SK-N-MC (cell line): ENCODE measurements around the gene FSTL4.

ENCODE experiments used
- DNase-seq: peaks from one replicate; pipeline ENCODE4 v3.0.0-alpha.2; 2011; ENCODE audit warnings: low read depth, low spot score
- H3K27ac ChIP-seq: fragments of 200-600 bp; sonication (generic); 2 replicates; pipeline ENCODE4 v1.5.1; 2016; ENCODE audit warnings: mixed run types
- H3K36me3 ChIP-seq: fragments of 200-600 bp; sonication (generic); 2 replicates; pipeline ENCODE4 v1.6.1; 2017; ENCODE audit warnings: antibody characterized with exemption, low read length, mixed read lengths; ENCODE audit not compliant: insufficient read depth
- H3K4me3 ChIP-seq: fragments of 200-600 bp; sonication (generic); 2 replicates; pipeline ENCODE4 v1.5.1; 2016
- H3K9ac ChIP-seq: fragments of 200-600 bp; sonication (generic); 2 replicates; pipeline ENCODE4 v1.8.0; 2017; ENCODE audit warnings: mixed run types, mixed read lengths; ENCODE audit not compliant: insufficient read length
- H3K9me3 ChIP-seq: fragments of 200-600 bp; sonication (generic); 2 replicates; pipeline ENCODE4 v1.6.1; 2017; ENCODE audit warnings: low read depth, mild to moderate bottlenecking, antibody characterized with exemption, low read length, moderate library complexity, mixed read lengths
- EZH2 ChIP-seq: fragments of 200-600 bp; sonication (generic); IDR thresholded peaks from one replicate; pipeline ENCODE4 v1.6.1; 2017; ENCODE audit warnings: antibody characterized with exemption
- FOXP2 ChIP-seq: optimal IDR thresholded peaks from 2 replicates; pipeline ENCODE3; 2011; ENCODE audit warnings: mild to moderate bottlenecking, moderate library complexity; ENCODE audit not compliant: insufficient read depth; ENCODE audit errors: extremely low read length, control extremely low read depth
- POLR2AphosphoS5 ChIP-seq: IDR thresholded peaks from 2 replicates; pipeline ENCODE4 v1.6.1; 2012; ENCODE audit warnings: mild to moderate bottlenecking, low read depth, low read length, borderline replicate concordance

The FSTL4 gene

GRCh38 chr5:133523961-133524586, 88.3 kb downstream of the FSTL4 start:
- H3K4me3 ChIP-seq = no peak overlapping the region
- H3K27ac ChIP-seq = no peak overlapping the region
- H3K9ac ChIP-seq = no peak overlapping the region
- no peaks in the 10 kb centered on the region for H3K36me3 ChIP-seq
- no peak for DNase-seq
- no peaks in the 10 kb centered on the region for H3K9me3 ChIP-seq
- no peak for TF ChIP-seq FOXP2
- TF ChIP-seq EZH2 = no peak
- TF ChIP-seq POLR2AphosphoS5 = no peak

DNA sequence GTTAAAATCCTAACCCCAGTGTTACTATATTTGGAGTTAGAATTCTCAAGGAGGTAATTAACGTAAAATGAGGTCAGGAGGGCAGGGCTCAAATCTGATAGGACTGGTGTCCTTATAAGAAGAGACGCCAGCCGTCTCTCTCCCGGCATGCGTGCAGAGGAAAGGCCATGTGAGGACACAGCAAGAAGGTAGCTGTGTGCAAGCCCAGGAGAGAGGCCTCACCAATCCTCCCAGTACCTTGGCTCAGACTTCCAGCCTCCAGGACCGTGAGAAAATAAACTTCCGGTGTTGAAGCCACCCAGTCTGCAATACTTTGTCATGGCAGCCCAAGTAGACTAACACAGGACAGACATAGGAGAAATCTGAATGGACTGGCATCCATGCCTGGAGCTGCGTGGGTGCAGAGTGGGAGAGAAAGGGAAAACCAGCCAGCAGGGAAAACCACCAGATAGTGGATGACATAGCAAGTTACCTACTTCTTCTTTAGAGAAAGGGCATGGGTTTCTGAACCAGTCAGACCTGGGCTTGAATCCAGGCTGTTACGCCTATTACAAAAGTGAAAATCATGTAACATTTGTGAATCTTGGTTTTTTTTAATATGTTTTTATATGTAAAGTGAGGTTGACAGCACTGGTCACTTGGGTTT, 89.2 kb downstream of the FSTL4 start:
- Histone ChIP-seq H3K9ac (no peak overlapping the region), H3K4me3 (no peak overlapping the region), H3K27ac (no peak overlapping the region), H3K36me3 (no peaks in the 10 kb centered on the region), H3K9me3 (no peaks in the 10 kb centered on the region)
- no peak for DNase-seq
- TF ChIP-seq FOXP2 (no peak), POLR2AphosphoS5 (0 out of 2 replicates have a peak, but pooled peaks have one; percentile 21)

GRCh38 chr5:133521801-133522200, 90.5 kb downstream of the FSTL4 start:
- no peaks in the 10 kb centered on the region for H3K36me3 ChIP-seq
- TF ChIP-seq FOXP2 = no peak
- TF ChIP-seq POLR2AphosphoS5 = no peak
- TF ChIP-seq EZH2 = no peak
- no peak overlapping the region for H3K27ac ChIP-seq
- no peak for DNase-seq
- H3K4me3 ChIP-seq = no peak overlapping the region
- H3K9ac ChIP-seq = no peak overlapping the region
- H3K9me3 ChIP-seq = no peaks in the 10 kb centered on the region

GRCh38 chr5:133520991-133521706, 91.2 kb downstream of the FSTL4 start:
- no peak overlapping the region for H3K27ac ChIP-seq
- H3K9me3 ChIP-seq = no peaks in the 10 kb centered on the region
- TF ChIP-seq EZH2 (no peak), POLR2AphosphoS5 (no peak), FOXP2 (no peak)
- no peak overlapping the region for H3K4me3 ChIP-seq
- no peak overlapping the region for H3K9ac ChIP-seq
- H3K36me3 ChIP-seq = no peaks in the 10 kb centered on the region
- DNase-seq = no peak

DNA sequence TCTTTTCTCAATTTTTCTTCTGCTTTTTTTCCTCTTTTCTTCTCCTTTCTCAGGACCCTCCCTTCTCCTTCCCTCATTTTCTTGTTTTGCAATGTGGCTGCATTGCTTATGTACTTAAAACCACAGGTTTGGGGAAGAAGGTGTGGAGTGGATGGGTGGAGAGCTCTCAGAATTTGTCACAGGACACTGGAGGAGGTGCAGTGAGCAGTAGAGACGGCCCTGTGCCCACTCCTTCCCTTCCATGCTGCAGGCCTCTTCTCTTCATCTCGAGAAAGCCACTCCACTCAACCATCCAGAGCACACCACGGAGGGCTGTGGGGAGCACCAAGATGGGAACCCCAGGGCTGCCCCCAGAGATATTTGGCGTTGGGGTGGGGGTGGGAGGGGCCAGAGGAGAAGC, 92.3 kb downstream of the FSTL4 start:
- H3K36me3 ChIP-seq = no peaks in the 10 kb centered on the region
- H3K4me3 ChIP-seq = no peak overlapping the region
- no peak overlapping the region for H3K9ac ChIP-seq
- DNase-seq = no peak
- H3K27ac ChIP-seq = no peak overlapping the region
- no peak for TF ChIP-seq POLR2AphosphoS5
- no peak for TF ChIP-seq FOXP2
- no peak for TF ChIP-seq EZH2
- H3K9me3 ChIP-seq = no peaks in the 10 kb centered on the region

GRCh38 chr5:133519191-133519590, 93.2 kb downstream of the FSTL4 start:
- no peak for TF ChIP-seq FOXP2
- no peak for TF ChIP-seq POLR2AphosphoS5
- no peak for TF ChIP-seq EZH2
- H3K9ac ChIP-seq = no peak overlapping the region
- H3K9me3 ChIP-seq = no peaks in the 10 kb centered on the region
- no peak overlapping the region for H3K4me3 ChIP-seq
- no peak overlapping the region for H3K27ac ChIP-seq
- H3K36me3 ChIP-seq = no peaks in the 10 kb centered on the region
- DNase-seq = no peak

DNA sequence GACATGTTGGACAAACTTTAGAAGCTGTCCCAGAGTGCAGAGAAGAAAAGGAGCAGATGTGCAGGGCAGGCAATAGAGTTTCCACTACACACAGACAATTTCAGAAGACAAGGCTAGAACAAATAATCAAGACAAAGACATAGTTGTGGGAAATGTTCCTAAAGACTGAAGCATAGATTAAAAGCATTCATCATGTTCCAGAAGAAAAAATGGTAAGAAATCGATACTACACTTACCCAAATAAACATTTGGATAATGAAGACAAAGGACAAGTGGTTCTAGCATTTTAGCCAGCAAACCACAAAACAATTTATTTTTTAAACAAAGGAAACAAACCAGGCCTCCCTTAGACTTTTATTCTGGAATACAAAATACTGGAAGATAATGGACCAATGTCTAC, 97.9 kb downstream of the FSTL4 start:
- no peak for DNase-seq
- no peaks in the 10 kb centered on the region for H3K9me3 ChIP-seq
- no peak overlapping the region for H3K27ac ChIP-seq
- H3K36me3 ChIP-seq = no peaks in the 10 kb centered on the region
- no peak overlapping the region for H3K4me3 ChIP-seq
- TF ChIP-seq POLR2AphosphoS5 = no peak
- TF ChIP-seq EZH2 = no peak
- no peak for TF ChIP-seq FOXP2
- H3K9ac ChIP-seq = no peak overlapping the region

GRCh38 chr5:133512896-133513295, 99.4 kb downstream of the FSTL4 start:
- no peak for DNase-seq
- Histone ChIP-seq H3K27ac (no peak overlapping the region), H3K9ac (no peak overlapping the region), H3K36me3 (no peaks in the 10 kb centered on the region), H3K4me3 (no peak overlapping the region), H3K9me3 (no peaks in the 10 kb centered on the region)
- no peak for TF ChIP-seq EZH2
- TF ChIP-seq POLR2AphosphoS5 = no peak
- no peak for TF ChIP-seq FOXP2

- no peak for TF ChIP-seq FOXP2
- no peak for TF ChIP-seq POLR2AphosphoS5
- no peak for TF ChIP-seq EZH2
- no peak overlapping the region for H3K4me3 ChIP-seq
- DNase-seq = no peak
- H3K9ac ChIP-seq = no peak overlapping the region
- no peak overlapping the region for H3K27ac ChIP-seq
- H3K36me3 ChIP-seq = no peaks in the 10 kb centered on the region
- H3K9me3 ChIP-seq = no peaks in the 10 kb centered on the region
Measured at GRCh38 chr5:133511653-133512235, 100.6 kb downstream of the FSTL4 start.
